GM18861 (cell line): ENCODE measurements around the gene ATP6V0E1.

Experiments
- ATAC-seq: cut with Tn5 transposase; IDR thresholded peaks from one replicate; pipeline ENCODE4 v1.9.1; 2021; ENCODE audit not compliant: unreplicated experiment

Gene ATP6V0E1

GRCh38 chr5:172983542-172984243, at the start of gene ATP6V0E1:
Gene ATP6V0E1, plus strand, starts transcription at chr5:172983771. Its CDS starts 90 bp downstream, at chr5:172983861.
- peak; percentile 73 for ATAC-seq

GRCh38 chr5:172935096-172935495, 48.5 kb upstream of the ATP6V0E1 start:
- no peak for ATAC-seq

GRCh38 chr5:172936401-172936800, 47.2 kb upstream of the ATP6V0E1 start:
- ATAC-seq: no peak

GRCh38 chr5:172939071-172939470, 44.5 kb upstream of the ATP6V0E1 start:
- no peak for ATAC-seq

- ATAC-seq: no peak
These were observed 43.8 kb upstream of the ATP6V0E1 start for GRCh38 chr5:172939611-172940267.

GRCh38 chr5:172940268-172941066, 43.1 kb upstream of the ATP6V0E1 start:
- ATAC-seq: no peak

- no peak for ATAC-seq
These were observed 42.5 kb upstream of the ATP6V0E1 start for GRCh38 chr5:172941067-172941516.

GRCh38 chr5:172942556-172942955, 41.0 kb upstream of the ATP6V0E1 start:
- no peak for ATAC-seq

- ATAC-seq: no peak
These were observed 40.2 kb upstream of the ATP6V0E1 start for GRCh38 chr5:172943283-172943841.

- no peak for ATAC-seq
These were observed 39.7 kb upstream of the ATP6V0E1 start for GRCh38 chr5:172943906-172944305.

- no peak for ATAC-seq
These were observed 38.8 kb upstream of the ATP6V0E1 start for GRCh38 chr5:172944741-172945140.

GRCh38 chr5:172945151-172945550, 38.4 kb upstream of the ATP6V0E1 start:
- ATAC-seq: no peak

- ATAC-seq: no peak
These were observed 37.4 kb upstream of the ATP6V0E1 start for GRCh38 chr5:172946146-172946545.

GRCh38 chr5:172949426-172949825, 34.1 kb upstream of the ATP6V0E1 start:
- ATAC-seq: no peak

- ATAC-seq: no peak
These were observed 33.2 kb upstream of the ATP6V0E1 start for GRCh38 chr5:172950176-172950965.

- ATAC-seq: no peak
These were observed 32.1 kb upstream of the ATP6V0E1 start for GRCh38 chr5:172951371-172952033.

- no peak for ATAC-seq
These were observed 31.5 kb upstream of the ATP6V0E1 start for GRCh38 chr5:172952034-172952511.

GRCh38 chr5:172953776-172954675, 29.5 kb upstream of the ATP6V0E1 start:
- ATAC-seq: no peak

- no peak for ATAC-seq
These were observed 28.8 kb upstream of the ATP6V0E1 start for GRCh38 chr5:172954751-172955159.
